Measurements from ENCODE around the gene GPR176.

GRCh38 chr15:39884351-39884750 lies 35.7 kb downstream of the GPR176 start:
- TF ChIP-seq BHLHE40 (IDR thresholded peaks at IDR 0.05; ENCODE audit: borderline replicate concordance) (no peak), SP1 (IDR thresholded peaks at IDR 0.05) (no peak), L3MBTL2 (conservative IDR thresholded peaks at IDR 0.05) (no peak), HDGF (IDR thresholded peaks at IDR 0.05; ENCODE audit: borderline replicate concordance) (no peak), ELF4 (IDR thresholded peaks at IDR 0.05) (no peak), ARNT (IDR thresholded peaks at IDR 0.05) (no peak), PKNOX1 (IDR thresholded peaks at IDR 0.05) (no peak), FOXM1 (IDR thresholded peaks at IDR 0.05; ENCODE audit: borderline replicate concordance) (no peak), ZNF384 (IDR thresholded peaks at IDR 0.05) (no peak), TARDBP (IDR thresholded peaks at IDR 0.05) (no peak), FOXK2 (IDR thresholded peaks at IDR 0.05) (no peak), NFRKB (IDR thresholded peaks at IDR 0.05) (no peak), FOXA1 (IDR thresholded peaks at IDR 0.05) (no peak), SUZ12 (IDR thresholded peaks at IDR 0.05) (no peak)

Measured in HEK293T (cell line).